T-cell (primary cell): ENCODE measurements around the gene ADGRB2. TPM values are rescaled to one million over a fixed set of nuclear protein-coding genes. Genes with fewer than 3 reads are reported as not detected.
"Not testable (repeated sequence)": the region's sequence is repeated elsewhere in the genome, so short reads cannot be mapped to it uniquely, and the experiment has no call there.

ENCODE experiments used
- ATAC-seq, 4 experiments: fragments of 200-7000 bp in 3 of 4; fragments of 150-1000 bp in 1 of 4; cut with Tn5 transposase; replicated peaks in 1 of 4; 1 replicate in 3 of 4; 2 replicates in 1 of 4; pipeline ENCODE4 v1.10.0; 2021; ENCODE audit warnings: moderate library complexity in 3 of 4, mild to moderate bottlenecking in 2 of 4, moderate number of reproducible peaks in 1 of 4
- CTCF ChIA-PET, 2 donors: fragments of 300-600 bp; sonication (Branson Sonifier 250); formaldehyde crosslinking; loops; one replicate each; lab custom pipeline; 2022; ENCODE audit warnings: antibody characterized with exemption in 2 of 2; lab: Charles Lee
- POLR2A ChIA-PET, 2 donors: fragments of 300-600 bp; sonication (Branson Sonifier 250); formaldehyde crosslinking; loops; one replicate each; lab custom pipeline; 2022; ENCODE audit warnings: antibody characterized with exemption in 2 of 2; lab: Charles Lee
- DNase-seq, 35 experiments: peaks; one replicate each; pipeline versions ENCODE4 v3.0.0 to v3.0.0-alpha.2; 2013 to 2023
- H3K27ac ChIP-seq: one replicate; pipeline ENCODE4 v1.5.1; 2013; ENCODE audit warnings: low read length
- H3K27me3 ChIP-seq, 2 experiments: replicated peaks in 1 of 2; 1 replicate in 1 of 2; 2 replicates in 1 of 2; pipeline versions ENCODE4 v1.6.1 to v1.7.0; 2013; ENCODE audit warnings: low read length in 1 of 2, mixed read lengths in 1 of 2; ENCODE audit not compliant: control insufficient read depth in 2 of 2, insufficient read depth in 2 of 2; ENCODE audit errors: extremely low read depth in 1 of 2
- H3K36me3 ChIP-seq, 2 donors: 1 replicate in 1 of 2; 2 replicates in 1 of 2; pipeline versions ENCODE4 v1.6.1 to v1.7.0; 2013; ENCODE audit warnings: low read length in 1 of 2; ENCODE audit not compliant: control insufficient read depth in 2 of 2, insufficient read depth in 1 of 2; ENCODE audit errors: extremely low read depth in 1 of 2
- H3K4me1 ChIP-seq, 2 experiments: 1 replicate in 1 of 2; 2 replicates in 1 of 2; pipeline versions ENCODE4 v1.6.1 to v1.7.0; 2013; ENCODE audit warnings: low read length in 2 of 2, mixed read lengths in 1 of 2; ENCODE audit not compliant: insufficient read depth in 2 of 2, control insufficient read depth in 1 of 2; ENCODE audit errors: extremely low read depth in 1 of 2
- H3K4me3 ChIP-seq, 2 donors: 1 replicate in 1 of 2; 2 replicates in 1 of 2; pipeline versions ENCODE4 v1.5.1 to v1.7.0; 2013; ENCODE audit warnings: mild to moderate bottlenecking in 2 of 2, low read length in 1 of 2, moderate library complexity in 1 of 2; ENCODE audit not compliant: control insufficient read depth in 1 of 2; ENCODE audit errors: extremely low read depth in 1 of 2
- H3K9me3 ChIP-seq: 2 replicates; pipeline ENCODE4 v1.7.0; 2013
- H3K27ac Mint-ChIP-seq, 2 donors: one replicate each; pipeline ENCODE4 v1.8.0; 2020 to 2021; ENCODE audit warnings: mild to moderate bottlenecking in 2 of 2, mixed read lengths in 2 of 2
- H3K27me3 Mint-ChIP-seq, 2 donors: one replicate each; pipeline ENCODE4 v1.8.0; 2021 to 2022; ENCODE audit warnings: mixed read lengths in 2 of 2
- H3K36me3 Mint-ChIP-seq: one replicate; pipeline ENCODE4 v1.8.0; 2021; ENCODE audit warnings: mixed read lengths
- H3K4me1 Mint-ChIP-seq, 3 donors: one replicate each; pipeline ENCODE4 v1.8.0; 2020 to 2022; ENCODE audit warnings: mixed read lengths in 3 of 3, mild to moderate bottlenecking in 1 of 3
- H3K4me3 Mint-ChIP-seq, 3 donors: one replicate each; pipeline ENCODE4 v1.8.0; 2020 to 2022; ENCODE audit warnings: mild to moderate bottlenecking in 3 of 3, mixed read lengths in 3 of 3, moderate library complexity in 3 of 3
- H3K9me3 Mint-ChIP-seq, 3 donors: one replicate each; pipeline ENCODE4 v1.8.0; 2020 to 2022; ENCODE audit warnings: mixed read lengths in 3 of 3
- WGBS: methylation state at CpG from one replicate; pipeline ENCODE4 v1.1.5; 2013; ENCODE audit warnings: missing lambda C conversion rate; ENCODE audit not compliant: insufficient coverage; 5-methylcytosine and 5-hydroxymethylcytosine counted together
- total RNA-seq, 35 experiments: library from RNA in 6 of 35; stranded (reverse) in 6 of 35; fragments of 120-200 nt in 1 of 35; gene quantifications; one replicate each; pipeline versions ENCODE4 v1.2.1 to v1.2.4 and lab custom pipeline; 2013 to 2026

Gene ADGRB2
- total RNA-seq, 5 donors from 2014 or later (not counting 1 experiment from before 2014, with no cell fraction given) = 0.65 to 3.4 (median 0.98) TPM

DNA sequence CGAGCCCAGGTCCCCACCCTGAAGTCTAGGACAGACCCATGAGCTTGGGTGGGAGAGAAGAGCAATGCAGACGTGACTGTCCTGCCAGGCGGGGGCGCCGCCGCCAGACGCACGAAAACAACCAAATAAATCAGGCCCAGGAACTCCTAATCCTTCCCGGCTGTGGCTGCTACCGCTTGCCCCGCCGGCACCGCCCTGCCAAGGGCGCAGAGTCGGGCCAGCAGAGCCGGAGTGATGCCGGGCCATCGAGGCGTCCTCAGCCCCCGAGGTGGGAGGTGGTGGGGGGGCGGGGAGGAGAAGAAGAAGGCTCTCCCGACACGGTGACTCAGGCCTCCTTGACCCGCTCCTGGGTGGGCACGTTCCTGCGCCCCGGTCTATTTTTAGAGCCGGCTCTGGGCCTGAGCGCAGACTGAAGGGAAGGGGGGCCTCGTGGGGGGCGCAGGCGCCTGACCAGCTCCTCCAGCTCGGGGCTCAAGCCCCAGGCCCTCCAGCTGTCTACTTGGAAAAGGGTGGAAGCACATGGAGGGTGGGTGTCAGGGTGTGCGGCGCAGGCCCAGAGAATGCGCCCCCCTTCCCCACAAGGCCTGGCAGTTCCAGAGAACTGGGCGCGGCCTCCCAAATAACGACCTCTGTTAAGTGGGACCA, 49.6 kb downstream of the ADGRB2 start:
- H3K9me3 Mint-ChIP-seq = no peaks in the 10 kb centered on the region
- Histone ChIP-seq H3K9me3 (no peaks in the 10 kb centered on the region), H3K27me3 (peaks cover 3 to 71% of the 10 kb centered on the region in 2 experiments), H3K27ac (no peak overlapping the region), H3K4me1 (peaks cover 0 to 20% of the 10 kb centered on the region in 2 experiments), H3K36me3 (no peaks in the 10 kb centered on the region), H3K4me3 (peak overlapping the region; percentile 24 to 25)
- WGBS = 8% methylated on average over 16 of the region's 39 CpGs
- H3K4me1 Mint-ChIP-seq = peaks cover 12 to 24% (median 17%) of the 10 kb centered on the region in 3 donors
- H3K27ac Mint-ChIP-seq = no peak overlapping the region
- ChIA-PET POLR2A (interaction anchor here in 1 of 2 donors (0.7 kb wide), 1 partner anchor 288 kb away, joined by 11 read pairs; no protein-coding TSS in a partner anchor), CTCF (no interaction called here)
- H3K4me3 Mint-ChIP-seq = peak overlapping the region; percentile 31 to 72 (median 39)
- H3K27me3 Mint-ChIP-seq = peaks cover 48 to 65% of the 10 kb centered on the region in 2 donors
- peak; percentile 48 to 80 (median 58) for ATAC-seq
- DNase-seq = peak in 18 of 35 experiments; percentile 14 to 58 (median 25)
- no peaks in the 10 kb centered on the region for H3K36me3 Mint-ChIP-seq

DNA sequence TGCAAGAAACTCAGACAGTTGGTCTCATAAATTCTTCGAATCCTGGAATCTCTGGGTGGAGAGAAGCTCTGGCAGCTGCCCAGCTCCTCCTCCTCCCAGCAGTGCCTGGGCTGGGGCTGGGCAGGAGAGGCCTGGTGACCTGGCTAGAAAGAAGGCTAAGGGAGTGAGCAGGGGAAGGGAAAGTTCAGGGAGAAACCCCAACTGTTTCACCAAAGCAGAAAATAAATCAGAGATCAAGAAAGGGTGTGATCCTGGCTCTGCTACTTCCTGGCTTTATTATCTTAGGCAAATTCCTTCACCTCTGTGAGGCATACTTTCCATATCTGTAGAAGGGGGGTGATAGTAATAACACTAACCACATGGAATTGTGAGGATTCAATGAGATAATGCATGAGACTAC, 51.5 kb downstream of the ADGRB2 start:
- WGBS = no CpG with 5 or more reads among the region's 1 CpG
- H3K27me3 Mint-ChIP-seq = peaks cover 51 to 64% of the 10 kb centered on the region in 2 donors
- no peaks in the 10 kb centered on the region for H3K9me3 ChIP-seq
- no peak for ATAC-seq
- peaks cover 17 to 29% (median 24%) of the 10 kb centered on the region in 3 donors for H3K4me1 Mint-ChIP-seq
- H3K4me3 Mint-ChIP-seq = no peak overlapping the region
- no peaks in the 10 kb centered on the region for H3K9me3 Mint-ChIP-seq
- H3K27ac Mint-ChIP-seq = no peak overlapping the region
- no peak for DNase-seq
- no peaks in the 10 kb centered on the region for H3K36me3 Mint-ChIP-seq
- H3K27ac ChIP-seq = no peak overlapping the region
- CTCF ChIA-PET = interaction anchor here in 1 of 2 donors (0.9 kb wide), 1 partner anchor 35 kb away, joined by 3 read pairs; no protein-coding TSS in a partner anchor
- peaks cover 3 to 76% of the 10 kb centered on the region in 2 experiments for H3K27me3 ChIP-seq
- no peak overlapping the region for H3K4me3 ChIP-seq
- POLR2A ChIA-PET = no interaction called here
- H3K36me3 ChIP-seq = no peaks in the 10 kb centered on the region
- peaks cover 0 to 24% of the 10 kb centered on the region in 2 experiments for H3K4me1 ChIP-seq

DNA sequence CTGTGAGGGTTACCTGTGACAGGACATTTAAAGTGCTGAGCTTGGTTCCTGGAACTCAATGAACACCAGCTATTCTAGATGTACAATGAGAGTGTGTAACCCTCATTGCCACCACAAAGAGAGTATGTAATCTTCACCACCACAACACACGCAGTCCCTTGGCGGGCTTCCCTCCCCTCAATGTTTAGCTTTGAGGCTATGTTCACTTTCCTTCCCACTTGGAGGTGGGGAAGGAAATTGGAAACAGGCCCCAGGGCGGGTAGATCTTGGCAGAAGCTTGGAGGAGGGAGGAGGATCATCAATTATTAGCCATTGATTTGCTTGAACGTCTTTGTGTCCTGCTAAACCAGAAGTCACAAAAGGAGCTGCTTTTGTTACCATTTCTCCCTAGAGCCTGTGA, 52.1 kb downstream of the ADGRB2 start:
- Mint-ChIP-seq H3K27ac (no peak overlapping the region), H3K36me3 (no peaks in the 10 kb centered on the region), H3K9me3 (no peaks in the 10 kb centered on the region), H3K27me3 (peaks cover 54 to 59% of the 10 kb centered on the region in 2 donors), H3K4me3 (no peak overlapping the region), H3K4me1 (peaks cover 19 to 32% (median 25%) of the 10 kb centered on the region in 3 donors)
- Histone ChIP-seq H3K27ac (no peak overlapping the region), H3K4me1 (peaks cover 0 to 25% of the 10 kb centered on the region in 2 experiments), H3K36me3 (no peaks in the 10 kb centered on the region), H3K27me3 (peaks cover 3 to 73% of the 10 kb centered on the region in 2 experiments), H3K9me3 (no peaks in the 10 kb centered on the region), H3K4me3 (no peak overlapping the region)
- DNase-seq (no peak), ATAC-seq (no peak)
- POLR2A ChIA-PET = interaction anchor here in 1 of 2 donors (0.5 kb wide), 1 partner anchor 177 kb away, joined by 6 read pairs; no protein-coding TSS in a partner anchor
- CTCF ChIA-PET = interaction anchor here in 1 of 2 donors (0.7 to 0.9 kb wide), 2 partner anchors 10 to 36 kb away, joined by 3 read pairs; no protein-coding TSS in a partner anchor
- WGBS = 29% methylated on average over 1 of the region's 4 CpGs

DNA sequence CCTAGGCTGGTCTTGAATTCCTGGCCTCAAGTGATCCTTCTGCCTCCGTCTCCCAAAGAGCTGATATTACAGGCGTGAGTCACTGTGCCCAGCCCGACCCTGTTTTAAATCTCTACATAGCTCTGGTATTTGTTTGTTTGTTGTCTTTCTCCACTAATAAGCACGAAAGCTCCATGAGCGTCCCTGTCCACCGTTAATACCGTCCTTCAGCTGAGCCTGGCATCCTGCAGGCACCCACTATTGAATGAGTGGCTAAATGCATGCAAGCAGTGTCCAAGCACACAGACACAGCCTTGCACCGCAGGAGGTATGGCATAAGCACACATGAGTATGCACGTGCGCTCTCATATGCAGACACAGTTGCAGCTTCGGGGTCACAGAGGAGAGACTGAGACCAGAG, 55.8 kb downstream of the ADGRB2 start:
- ATAC-seq (no peak), DNase-seq (no peak)
- no peak overlapping the region for H3K4me3 ChIP-seq
- Mint-ChIP-seq H3K36me3 (no peaks in the 10 kb centered on the region), H3K4me3 (no peak overlapping the region), H3K27me3 (peaks cover 57 to 59% of the 10 kb centered on the region in 2 donors), H3K4me1 (peaks cover 22 to 29% (median 24%) of the 10 kb centered on the region in 3 donors), H3K27ac (no peak overlapping the region), H3K9me3 (no peaks in the 10 kb centered on the region)
- peaks cover 0 to 25% of the 10 kb centered on the region in 2 experiments for H3K4me1 ChIP-seq
- peaks cover 0 to 71% of the 10 kb centered on the region in 2 experiments for H3K27me3 ChIP-seq
- no peaks in the 10 kb centered on the region for H3K9me3 ChIP-seq
- no peak overlapping the region for H3K27ac ChIP-seq
- 96% methylated on average over 11 of the region's 11 CpGs for WGBS
- H3K36me3 ChIP-seq = no peaks in the 10 kb centered on the region
- CTCF ChIA-PET = no interaction called here
- POLR2A ChIA-PET = no interaction called here

DNA sequence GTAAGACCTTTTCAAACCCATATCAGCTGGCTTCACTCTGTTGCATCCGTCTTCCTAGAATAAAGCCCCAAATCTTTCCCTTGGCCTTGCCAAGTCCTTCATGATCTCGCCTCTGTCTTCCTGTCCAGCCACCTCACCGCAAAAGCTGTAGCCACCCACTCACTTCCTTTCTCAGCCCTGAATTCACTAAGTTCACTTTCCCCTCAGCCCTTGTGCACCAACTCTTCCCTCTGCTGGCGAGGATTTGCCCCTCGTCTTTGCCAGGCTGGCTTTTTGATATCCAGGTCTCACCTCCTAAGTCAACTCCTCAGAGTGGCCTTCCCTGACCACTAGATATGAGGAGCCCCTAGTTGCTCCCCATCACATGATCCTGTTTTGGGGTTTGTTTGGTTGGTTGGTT, 56.4 kb downstream of the ADGRB2 start:
- ChIA-PET POLR2A (no interaction called here), CTCF (no interaction called here)
- H3K27me3 ChIP-seq = peaks cover 5 to 73% of the 10 kb centered on the region in 2 experiments
- H3K9me3 ChIP-seq = no peaks in the 10 kb centered on the region
- H3K36me3 ChIP-seq = no peaks in the 10 kb centered on the region
- H3K4me1 ChIP-seq = peaks cover 0 to 25% of the 10 kb centered on the region in 2 experiments
- Mint-ChIP-seq H3K4me3 (no peak overlapping the region), H3K27ac (no peak overlapping the region), H3K36me3 (no peaks in the 10 kb centered on the region), H3K4me1 (peaks cover 22 to 30% (median 24%) of the 10 kb centered on the region in 3 donors), H3K9me3 (no peaks in the 10 kb centered on the region), H3K27me3 (peaks cover 56 to 57% of the 10 kb centered on the region in 2 donors)
- 5% methylated on average over 5 of the region's 5 CpGs for WGBS
- ATAC-seq (no peak), DNase-seq (no peak)
- no peak overlapping the region for H3K4me3 ChIP-seq
- H3K27ac ChIP-seq = no peak overlapping the region

DNA sequence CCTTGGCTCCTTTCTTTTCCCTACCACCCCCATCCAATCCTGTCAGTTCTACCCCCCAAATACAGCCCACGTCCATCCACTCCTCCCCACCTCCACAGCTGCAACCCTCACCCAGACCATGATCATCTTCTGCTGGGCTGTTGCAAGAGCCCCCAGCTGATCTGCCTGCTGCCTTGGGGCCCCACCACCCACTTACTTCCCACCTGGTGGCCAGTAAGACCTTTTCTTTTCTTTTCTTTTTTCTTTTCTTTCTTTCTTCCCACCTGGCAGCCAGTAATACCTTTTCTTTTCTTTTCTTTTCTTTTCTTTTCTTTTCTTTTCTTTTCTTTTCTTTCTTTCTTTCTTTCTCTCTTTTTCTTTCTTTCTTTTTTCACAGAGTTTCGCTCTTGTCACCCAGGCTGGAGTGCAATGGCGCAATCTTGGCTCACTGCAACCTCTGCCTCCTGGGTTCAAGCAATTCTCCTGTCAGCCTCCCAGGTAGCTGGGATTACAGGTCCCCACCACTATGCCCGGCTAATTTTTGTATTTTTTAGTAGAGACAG, 57.0 kb downstream of the ADGRB2 start:
- peaks cover 50 to 53% of the 10 kb centered on the region in 2 donors for H3K27me3 Mint-ChIP-seq
- POLR2A ChIA-PET = not testable (repeated sequence)

More for the DNA sequence above, 57.0 kb downstream of the ADGRB2 start:
- H3K27ac Mint-ChIP-seq, ATAC-seq, DNase-seq, H3K4me3 ChIP-seq, CTCF ChIA-PET, H3K36me3 Mint-ChIP-seq, H3K27ac ChIP-seq, H3K4me3 Mint-ChIP-seq, H3K36me3 ChIP-seq, H3K9me3 ChIP-seq, H3K9me3 Mint-ChIP-seq: not testable (repeated sequence)
- H3K4me1 Mint-ChIP-seq = peaks cover 22 to 30% (median 24%) of the 10 kb centered on the region in 3 donors
- 65% methylated on average over 2 of the region's 4 CpGs for WGBS
- H3K27me3 ChIP-seq = peaks cover 5 to 71% of the 10 kb centered on the region in 2 experiments
- peaks cover 0 to 25% of the 10 kb centered on the region in 2 experiments for H3K4me1 ChIP-seq
